IPS-NIHi7 (cell line): ENCODE measurements around the gene PCP4.

Source experiments
- DNase-seq: peaks from one replicate; pipeline ENCODE4 v3.0.0; 2012; ENCODE audit warnings: mixed read lengths; ENCODE audit errors: extremely low spot score

PCP4 gene

DNA sequence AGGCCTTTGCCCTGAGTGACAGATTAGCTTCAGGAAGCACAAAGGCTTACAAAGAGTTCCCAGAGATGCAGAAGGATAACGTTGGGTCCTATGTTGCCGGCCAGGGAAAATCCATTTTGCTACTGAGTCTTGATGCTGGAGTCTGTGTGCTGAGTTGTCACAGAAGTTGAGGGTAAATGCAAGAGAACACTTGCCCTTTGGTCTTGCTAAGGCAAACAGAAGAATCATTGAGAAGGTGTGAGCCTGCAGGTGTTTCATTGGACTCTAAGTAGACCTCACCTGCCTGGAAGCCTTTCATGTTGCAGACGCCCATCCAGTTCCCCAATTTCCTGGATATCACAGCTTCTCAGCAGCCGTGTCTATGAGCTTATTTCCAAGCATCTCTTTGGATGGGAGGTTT, 105.2 kb downstream of the PCP4 start:
- no peak for DNase-seq

DNA sequence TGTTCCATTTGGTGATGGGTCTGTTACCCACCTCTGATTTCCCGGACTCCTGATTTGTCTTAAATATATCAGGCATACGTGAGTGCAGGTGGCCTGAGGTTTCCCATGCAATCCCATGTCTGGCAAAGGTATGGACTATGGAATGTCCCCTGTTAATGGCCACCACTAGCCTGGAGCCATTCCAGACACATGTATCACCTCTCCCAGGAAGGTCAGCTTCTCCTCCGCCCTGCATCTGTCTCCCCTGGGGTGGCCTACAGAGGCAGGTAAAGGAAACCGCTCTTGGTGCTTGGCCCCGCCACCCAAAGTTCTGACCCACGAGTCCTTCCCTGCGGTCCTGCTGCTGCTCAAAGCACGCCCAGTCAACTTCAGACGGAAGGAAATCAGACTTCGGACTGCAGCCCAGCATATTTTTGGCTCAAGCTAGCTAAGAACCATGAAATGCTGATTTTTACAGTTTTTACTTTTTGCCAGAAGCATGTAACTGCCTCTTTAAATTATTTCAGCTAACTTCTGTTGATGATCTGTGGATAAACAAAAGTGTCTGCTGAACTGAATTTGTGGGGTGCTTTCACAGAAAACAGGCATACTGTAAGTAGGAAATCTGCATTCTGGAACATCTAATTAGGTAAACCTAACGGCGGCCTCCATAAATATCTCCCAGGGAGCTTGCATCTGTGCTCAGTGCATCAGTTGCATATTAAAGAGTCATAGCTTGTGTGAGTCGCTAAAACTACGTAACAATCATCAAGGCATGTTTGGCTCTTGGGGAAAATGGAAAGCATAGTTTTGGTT, 105.9 kb downstream of the PCP4 start:
- no peak for DNase-seq

DNA sequence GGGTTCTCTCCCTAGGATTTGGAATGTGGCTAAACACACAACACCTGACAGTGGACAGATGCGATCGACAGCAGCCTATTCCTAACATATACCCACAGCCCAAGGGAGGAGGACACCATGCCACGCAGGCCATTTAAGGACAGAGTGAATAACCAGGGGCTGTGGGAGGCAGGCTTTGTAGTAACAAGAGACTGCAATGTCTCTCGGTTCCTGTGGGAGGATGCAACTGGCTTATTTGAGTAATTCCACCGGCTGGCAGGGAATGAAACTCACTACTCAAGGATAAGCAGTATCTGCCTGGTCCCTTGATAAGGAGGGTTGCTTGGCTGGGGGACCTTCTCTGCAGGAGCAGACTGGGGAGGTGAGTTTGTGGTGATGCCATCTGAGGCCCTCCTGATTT, 109.6 kb downstream of the PCP4 start:
- peak; percentile 26 for DNase-seq
